GM12801 (cell line): ENCODE data around the gene CPM.

ENCODE experiments used
- TF ChIP-seq, protein P1 (sequence below): IDR thresholded peaks from one replicate; pipeline ENCODE4 v1.5.1; 2011; ENCODE audit warnings: control low read depth; ENCODE audit not compliant: insufficient read length; ENCODE audit errors: extremely low read depth

Gene CPM

DNA sequence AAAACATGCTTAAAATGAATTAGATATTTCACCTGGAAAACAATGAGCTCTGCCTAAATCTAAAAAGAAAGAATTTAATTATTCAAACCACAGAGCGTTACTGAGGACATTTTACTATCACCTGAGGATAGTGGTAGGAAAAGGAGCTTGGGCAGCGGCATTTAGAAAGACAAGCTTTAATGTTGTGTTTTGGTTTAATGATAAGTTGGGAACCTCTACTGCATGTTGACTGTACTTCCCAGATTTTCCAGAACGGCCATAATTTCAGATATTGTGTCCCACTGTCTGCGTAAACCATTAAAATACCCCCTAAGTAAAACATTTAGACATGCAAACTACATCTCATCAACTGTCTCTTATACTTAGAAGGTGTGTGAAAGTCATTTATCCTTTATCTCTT lies 55.4 kb downstream of the CPM start:
- TF ChIP-seq, protein P1, sequence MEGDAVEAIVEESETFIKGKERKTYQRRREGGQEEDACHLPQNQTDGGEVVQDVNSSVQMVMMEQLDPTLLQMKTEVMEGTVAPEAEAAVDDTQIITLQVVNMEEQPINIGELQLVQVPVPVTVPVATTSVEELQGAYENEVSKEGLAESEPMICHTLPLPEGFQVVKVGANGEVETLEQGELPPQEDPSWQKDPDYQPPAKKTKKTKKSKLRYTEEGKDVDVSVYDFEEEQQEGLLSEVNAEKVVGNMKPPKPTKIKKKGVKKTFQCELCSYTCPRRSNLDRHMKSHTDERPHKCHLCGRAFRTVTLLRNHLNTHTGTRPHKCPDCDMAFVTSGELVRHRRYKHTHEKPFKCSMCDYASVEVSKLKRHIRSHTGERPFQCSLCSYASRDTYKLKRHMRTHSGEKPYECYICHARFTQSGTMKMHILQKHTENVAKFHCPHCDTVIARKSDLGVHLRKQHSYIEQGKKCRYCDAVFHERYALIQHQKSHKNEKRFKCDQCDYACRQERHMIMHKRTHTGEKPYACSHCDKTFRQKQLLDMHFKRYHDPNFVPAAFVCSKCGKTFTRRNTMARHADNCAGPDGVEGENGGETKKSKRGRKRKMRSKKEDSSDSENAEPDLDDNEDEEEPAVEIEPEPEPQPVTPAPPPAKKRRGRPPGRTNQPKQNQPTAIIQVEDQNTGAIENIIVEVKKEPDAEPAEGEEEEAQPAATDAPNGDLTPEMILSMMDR: no peak

- TF ChIP-seq, protein P1: no peak
Measured at GRCh38 chr12:68876461-68876860, 56.5 kb downstream of the CPM start.

DNA sequence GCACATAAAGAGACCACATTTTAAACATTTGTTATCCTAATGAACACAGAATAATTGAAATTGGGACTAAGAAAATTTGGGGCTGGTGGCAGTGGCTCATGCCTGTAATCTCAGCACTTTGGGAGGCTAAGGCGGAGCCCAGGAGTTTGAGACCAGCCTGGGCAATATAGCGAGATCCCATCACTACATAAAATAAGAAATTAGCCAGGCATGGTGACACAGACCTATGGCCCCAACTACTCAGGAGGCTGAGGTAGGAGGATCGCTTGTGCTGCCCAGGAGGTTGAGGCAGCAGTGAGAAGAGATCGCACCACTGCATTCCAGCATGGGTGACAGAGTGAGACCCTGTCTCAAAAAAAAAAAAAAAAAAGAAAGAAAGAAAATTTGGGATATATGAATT lies 59.7 kb downstream of the CPM start:
- TF ChIP-seq, protein P1: no peak

DNA sequence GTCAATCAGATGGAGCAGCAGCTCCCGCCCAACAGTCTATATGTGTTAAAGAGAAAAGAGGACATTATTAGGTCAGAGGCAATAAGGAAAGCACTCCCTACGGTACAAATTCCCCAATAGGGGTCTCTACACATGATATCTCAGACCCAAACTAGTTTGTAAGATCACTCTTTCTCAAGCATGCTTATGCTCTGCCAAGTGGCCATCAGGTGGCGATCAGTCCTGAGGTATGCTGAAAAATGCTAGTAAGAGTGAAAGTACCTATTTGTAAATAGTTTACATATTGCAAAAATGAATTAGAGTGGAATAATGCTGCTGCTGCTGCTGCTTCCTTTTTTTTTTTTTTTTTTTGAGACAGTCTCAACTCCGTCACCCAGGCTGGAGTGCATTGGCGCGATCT lies 61.0 kb downstream of the CPM start:
- TF ChIP-seq, protein P1: no peak

DNA sequence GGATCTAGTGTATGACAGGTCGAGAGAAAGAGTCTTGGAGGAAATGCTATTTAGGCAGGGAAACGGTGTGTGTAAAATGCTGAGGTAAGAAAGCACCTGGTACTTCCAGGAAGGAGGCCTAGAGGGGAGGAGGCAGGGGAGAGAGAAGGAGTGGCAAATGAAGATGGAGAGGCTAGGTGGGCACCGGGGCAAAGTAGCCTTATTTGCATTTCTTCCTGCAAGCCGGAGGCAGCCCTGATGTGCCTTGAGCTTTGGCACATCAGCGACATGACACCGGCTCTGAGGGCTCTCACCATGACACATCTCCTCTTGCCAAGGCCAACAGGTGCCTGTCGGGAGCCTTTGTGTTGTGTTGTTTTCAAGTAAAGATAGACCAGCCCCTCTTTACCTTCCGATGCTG lies 61.6 kb downstream of the CPM start:
- TF ChIP-seq, protein P1: no peak

DNA sequence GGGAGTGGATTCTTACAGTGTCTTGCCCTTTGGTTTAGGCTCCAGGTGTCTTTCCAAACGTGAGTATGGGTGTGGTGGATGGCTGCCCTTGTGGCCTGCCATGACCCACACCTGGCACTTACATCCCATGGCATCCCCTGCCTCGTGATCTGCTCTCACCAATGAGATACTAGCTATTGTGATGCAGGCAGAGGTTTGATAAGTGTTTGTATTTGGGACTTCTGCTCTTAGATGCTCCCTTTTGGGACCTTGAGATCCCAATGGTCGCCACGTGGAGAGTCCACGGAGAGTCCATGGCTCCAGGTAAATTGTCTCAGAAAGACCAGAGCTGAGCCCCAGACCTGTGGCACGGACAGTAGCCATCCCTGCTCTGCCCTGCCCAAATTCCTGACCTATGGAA lies 62.5 kb downstream of the CPM start:
- TF ChIP-seq, protein P1: no peak

DNA sequence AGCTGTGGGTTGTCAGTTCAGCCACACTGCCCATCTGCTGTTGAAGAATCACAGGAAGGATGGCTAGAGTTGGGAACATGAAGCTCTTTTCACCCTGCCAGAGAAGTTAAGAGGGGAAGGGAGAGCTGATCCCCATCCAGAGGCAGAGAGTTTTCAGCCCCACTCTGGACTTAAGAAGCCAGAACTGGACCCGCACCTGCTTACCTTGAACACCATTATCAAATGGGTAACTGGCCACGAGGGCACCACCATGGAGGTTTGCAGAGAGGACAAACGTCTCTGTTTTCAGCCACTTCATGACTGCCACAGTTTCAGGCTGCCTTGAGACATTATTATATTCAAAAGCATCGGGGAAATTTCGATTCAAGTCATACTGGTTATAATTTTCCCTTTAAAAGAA lies 63.0 kb downstream of the CPM start:
- TF ChIP-seq, protein P1: no peak
